Activated CD4-positive, alpha-beta T cell treated with anti-CD3 and anti-CD28 coated beads, Interleukin-2, amount 10 ng/mL, durations not matched to agents 24 days and 14 days (primary cell): ENCODE measurements around the gene ETNPPL. TPM values are rescaled to one million over a fixed set of nuclear protein-coding genes. Genes with fewer than 3 reads are reported as not detected.

Experiments used
- DNase-seq: peaks from one replicate; pipeline ENCODE4 v3.0.0; 2022
- H3K27ac Mint-ChIP-seq: one replicate; pipeline ENCODE4 v1.8.0; 2022; ENCODE audit warnings: mild to moderate bottlenecking, mixed read lengths
- H3K27me3 Mint-ChIP-seq: one replicate; pipeline ENCODE4 v1.8.0; 2022; ENCODE audit warnings: mixed read lengths
- H3K36me3 Mint-ChIP-seq: one replicate; pipeline ENCODE4 v1.8.0; 2022; ENCODE audit warnings: low read depth, mild to moderate bottlenecking, mixed read lengths
- H3K4me1 Mint-ChIP-seq: one replicate; pipeline ENCODE4 v1.8.0; 2021; ENCODE audit warnings: mixed read lengths
- H3K4me3 Mint-ChIP-seq: one replicate; pipeline ENCODE4 v1.8.0; 2022; ENCODE audit warnings: mild to moderate bottlenecking, moderate library complexity, mixed read lengths
- H3K9me3 Mint-ChIP-seq: one replicate; pipeline ENCODE4 v1.8.0; 2021; ENCODE audit warnings: mixed read lengths
- intact Hi-C: fragments of 100-400 bp; cut with micrococcal nuclease; formaldehyde crosslinking; loops from one replicate; pipeline ENCODE4 v1.15.1; 2023
- total RNA-seq: library from RNA; stranded (reverse); gene quantifications from 2 replicates; pipeline ENCODE4 v1.2.3, GENCODE V29; 2022

The ETNPPL gene
- total RNA-seq = not detected in 2 replicates

DNA sequence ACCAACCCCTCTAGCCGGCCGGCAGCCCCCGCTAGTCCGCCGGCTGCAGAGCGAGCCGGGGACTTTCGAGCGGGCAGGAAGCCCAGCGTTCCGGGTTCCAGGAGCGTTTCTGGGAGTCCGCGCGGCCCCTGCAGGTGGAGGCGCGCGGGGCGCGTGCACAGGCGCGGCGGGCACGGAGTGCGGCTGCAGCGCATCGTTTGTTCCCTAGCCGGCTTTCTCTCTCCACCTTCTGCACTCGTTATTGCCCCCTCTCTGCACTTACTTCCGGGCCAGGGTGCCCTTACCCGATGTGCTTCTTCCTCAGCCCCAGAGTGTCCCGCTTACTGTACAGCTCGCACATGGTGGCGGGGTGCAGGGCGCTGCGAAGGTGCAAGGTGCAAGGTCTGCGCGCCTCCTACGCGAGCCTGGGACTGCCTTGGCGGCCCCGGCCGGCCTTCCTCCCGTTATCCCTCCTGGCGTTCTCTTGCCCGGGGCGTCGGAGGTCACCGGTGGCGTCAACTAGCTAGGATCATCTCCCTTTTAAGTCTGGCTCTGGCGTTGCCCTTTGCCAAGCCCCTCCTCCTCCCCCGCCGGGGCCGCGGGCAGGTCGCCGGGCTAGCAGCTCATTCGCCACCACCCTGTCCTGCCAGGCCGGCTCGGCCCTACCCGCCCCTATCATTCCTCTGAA is at the start of gene ETNPPL:
Gene ETNPPL, minus strand, starts transcription at position 495 of the 667 bp plus-strand sequence. Its CDS starts 155 bp downstream, at position 340.
- Mint-ChIP-seq H3K4me3 (peak within 1 kb of the TSS; percentile 87), H3K36me3 (no peaks in the 10 kb centered on the region), H3K27ac (peak within 1 kb of the TSS; percentile 10), H3K27me3 (peaks cover 53% of the 10 kb centered on the region), H3K4me1 (peaks cover 11% of the 10 kb centered on the region), H3K9me3 (no peaks in the 10 kb centered on the region)
- peak; percentile 71 for DNase-seq
- intact Hi-C loops = no loop called here

DNA sequence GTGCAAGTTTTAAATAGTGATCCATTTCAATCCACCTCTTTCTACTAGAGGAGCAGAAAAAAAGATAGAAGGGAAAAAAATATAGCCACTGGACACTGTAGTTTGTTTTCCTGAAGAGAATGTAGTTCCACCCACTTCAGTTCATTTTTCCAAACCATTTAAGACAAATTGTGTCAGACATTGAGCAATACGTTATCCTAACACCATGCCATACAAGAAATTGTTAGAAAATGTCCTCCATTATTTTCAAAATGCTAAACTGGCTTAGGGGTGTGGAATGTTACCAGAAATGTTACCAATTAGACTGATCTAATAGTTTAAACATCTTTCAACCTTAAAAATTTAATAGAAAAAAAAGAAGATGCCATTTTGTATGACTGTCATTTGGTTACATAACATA is 48.6 kb upstream of the ETNPPL start:
- DNase-seq = no peak
- H3K4me1 Mint-ChIP-seq = no peaks in the 10 kb centered on the region
- H3K4me3 Mint-ChIP-seq = no peak overlapping the region
- H3K27me3 Mint-ChIP-seq = peaks cover 37% of the 10 kb centered on the region
- no peaks in the 10 kb centered on the region for H3K36me3 Mint-ChIP-seq
- no peak overlapping the region for H3K27ac Mint-ChIP-seq
- intact Hi-C loops = no loop called here
- H3K9me3 Mint-ChIP-seq = no peaks in the 10 kb centered on the region

GRCh38 chr4:108810087-108810486 is 47.2 kb upstream of the ETNPPL start:
- H3K4me3 Mint-ChIP-seq = no peak overlapping the region
- H3K27ac Mint-ChIP-seq = no peak overlapping the region
- peaks cover 32% of the 10 kb centered on the region for H3K27me3 Mint-ChIP-seq
- H3K4me1 Mint-ChIP-seq = no peaks in the 10 kb centered on the region
- no peaks in the 10 kb centered on the region for H3K36me3 Mint-ChIP-seq
- intact Hi-C loops = no loop called here
- DNase-seq = no peak
- no peaks in the 10 kb centered on the region for H3K9me3 Mint-ChIP-seq

- intact Hi-C loops = no loop called here
- Mint-ChIP-seq H3K4me1 (no peaks in the 10 kb centered on the region), H3K27me3 (peaks cover 6% of the 10 kb centered on the region)
Measured at GRCh38 chr4:108804648-108805273, 41.9 kb upstream of the ETNPPL start.

GRCh38 chr4:108799306-108799705 is 36.5 kb upstream of the ETNPPL start:
- no peak overlapping the region for H3K27ac Mint-ChIP-seq
- H3K4me3 Mint-ChIP-seq = no peak overlapping the region
- no peaks in the 10 kb centered on the region for H3K36me3 Mint-ChIP-seq
- DNase-seq = no peak
- peaks cover 2% of the 10 kb centered on the region for H3K27me3 Mint-ChIP-seq
- H3K9me3 Mint-ChIP-seq = no peaks in the 10 kb centered on the region
- no peaks in the 10 kb centered on the region for H3K4me1 Mint-ChIP-seq
- intact Hi-C loops = no loop called here

More at GRCh38 chr4:108804648-108805273, 41.9 kb upstream of the ETNPPL start:
- Mint-ChIP-seq H3K27ac (no peak overlapping the region), H3K4me3 (no peak overlapping the region), H3K36me3 (no peaks in the 10 kb centered on the region), H3K9me3 (no peaks in the 10 kb centered on the region)
- DNase-seq = no peak

DNA sequence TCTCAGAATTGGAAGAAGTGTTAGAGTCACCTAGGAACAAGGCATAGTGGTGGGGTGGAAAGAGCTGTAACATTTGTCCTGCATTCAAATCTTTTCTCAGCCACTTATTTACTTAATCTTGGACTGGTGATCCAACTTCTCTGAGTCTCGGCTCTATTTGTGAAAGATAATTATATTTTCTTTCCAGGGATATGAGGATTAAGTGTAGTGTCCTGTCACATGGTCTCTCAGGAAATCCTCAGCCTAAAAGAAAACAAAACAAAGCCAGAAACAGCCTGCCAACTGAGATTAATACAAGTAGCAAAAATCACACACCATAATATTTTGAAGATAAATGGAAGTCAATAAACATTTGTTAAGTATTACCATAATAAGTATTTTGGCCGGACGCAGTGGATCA is 33.3 kb upstream of the ETNPPL start:
- H3K27me3 Mint-ChIP-seq = peaks cover 3% of the 10 kb centered on the region
- H3K4me3 Mint-ChIP-seq = no peak overlapping the region
- no peaks in the 10 kb centered on the region for H3K36me3 Mint-ChIP-seq
- no peak for DNase-seq
- H3K4me1 Mint-ChIP-seq = no peaks in the 10 kb centered on the region
- intact Hi-C loops = no loop called here
- H3K9me3 Mint-ChIP-seq = no peaks in the 10 kb centered on the region
- H3K27ac Mint-ChIP-seq = no peak overlapping the region

DNA sequence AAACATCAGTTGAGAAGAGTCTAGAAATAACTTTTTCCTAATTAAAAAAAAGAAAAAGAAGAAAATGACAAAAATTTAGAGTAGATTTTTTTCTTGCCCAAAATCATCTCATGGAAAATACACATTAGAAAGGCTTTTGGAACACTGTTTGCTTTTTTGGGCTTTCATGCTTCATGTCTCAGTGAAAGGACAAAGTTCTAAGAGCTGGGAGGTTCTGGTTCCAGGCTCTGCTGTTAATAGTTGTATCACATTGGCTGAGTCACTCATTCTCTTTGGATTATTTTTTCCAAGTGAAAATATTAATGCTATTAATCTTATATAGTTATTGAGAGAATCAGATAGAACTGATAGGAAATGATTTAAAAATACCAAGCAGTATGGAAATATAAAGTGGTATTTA is 32.9 kb upstream of the ETNPPL start:
- Mint-ChIP-seq H3K9me3 (no peaks in the 10 kb centered on the region), H3K27me3 (peaks cover 5% of the 10 kb centered on the region), H3K4me1 (no peaks in the 10 kb centered on the region), H3K36me3 (no peaks in the 10 kb centered on the region), H3K4me3 (no peak overlapping the region), H3K27ac (no peak overlapping the region)
- intact Hi-C loops = no loop called here
- DNase-seq = no peak

- Mint-ChIP-seq H3K27ac (no peak overlapping the region), H3K27me3 (peaks cover 5% of the 10 kb centered on the region), H3K4me1 (no peaks in the 10 kb centered on the region), H3K36me3 (no peaks in the 10 kb centered on the region), H3K9me3 (no peaks in the 10 kb centered on the region), H3K4me3 (no peak overlapping the region)
- no peak for DNase-seq
- intact Hi-C loops = no loop called here
Measured at GRCh38 chr4:108794136-108794535, 31.3 kb upstream of the ETNPPL start.

GRCh38 chr4:108793415-108793814 is 30.6 kb upstream of the ETNPPL start:
- H3K27me3 Mint-ChIP-seq = peaks cover 4% of the 10 kb centered on the region
- H3K4me1 Mint-ChIP-seq = no peaks in the 10 kb centered on the region
- H3K4me3 Mint-ChIP-seq = no peak overlapping the region
- H3K9me3 Mint-ChIP-seq = no peaks in the 10 kb centered on the region
- H3K27ac Mint-ChIP-seq = no peak overlapping the region
- intact Hi-C loops = no loop called here
- no peak for DNase-seq
- no peaks in the 10 kb centered on the region for H3K36me3 Mint-ChIP-seq

DNA sequence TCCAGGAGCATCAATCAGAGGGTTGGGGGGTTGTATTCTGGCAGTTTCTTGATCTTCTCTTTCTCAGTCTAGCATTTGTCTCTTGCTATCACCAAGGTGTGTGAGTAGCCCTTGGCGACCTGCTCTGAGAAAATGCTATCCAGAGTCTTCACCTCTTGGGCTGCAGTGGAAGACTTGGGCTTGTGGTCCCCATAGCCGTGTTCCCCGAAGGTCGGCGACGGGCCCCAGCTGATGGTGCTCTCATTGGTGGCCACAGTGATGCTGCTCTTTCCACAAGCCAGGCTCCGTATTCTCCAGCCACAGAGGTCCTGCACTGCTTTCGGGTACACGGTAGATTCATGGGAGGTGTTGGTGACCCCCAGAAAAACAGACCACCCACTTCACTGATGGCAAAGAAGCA is 25.9 kb upstream of the ETNPPL start:
- H3K27ac Mint-ChIP-seq = no peak overlapping the region
- DNase-seq = no peak
- H3K9me3 Mint-ChIP-seq = no peaks in the 10 kb centered on the region
- peaks cover 2% of the 10 kb centered on the region for H3K27me3 Mint-ChIP-seq
- no peak overlapping the region for H3K4me3 Mint-ChIP-seq
- intact Hi-C loops = no loop called here
- H3K4me1 Mint-ChIP-seq = no peaks in the 10 kb centered on the region
- no peaks in the 10 kb centered on the region for H3K36me3 Mint-ChIP-seq

DNA sequence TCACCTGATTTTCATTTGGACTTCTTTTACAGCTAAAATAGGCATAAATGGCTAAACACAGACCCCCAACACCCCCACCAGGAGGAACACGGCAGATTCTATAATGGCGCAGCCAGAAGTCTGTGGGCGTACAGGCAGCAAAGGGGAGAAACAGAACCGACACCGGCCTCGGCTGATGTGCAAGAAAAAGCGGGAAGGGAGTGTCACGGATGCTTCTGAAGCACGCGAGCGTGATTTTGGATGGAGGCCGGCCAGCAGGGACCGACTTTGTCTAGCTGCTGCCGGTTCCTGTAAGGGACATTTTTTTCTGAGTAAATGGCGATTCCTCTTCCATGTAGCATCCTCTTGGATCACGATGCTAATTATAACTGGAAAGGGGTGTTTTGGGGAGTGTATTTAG is 24.9 kb upstream of the ETNPPL start:
- intact Hi-C loops = no loop called here
- Mint-ChIP-seq H3K9me3 (no peaks in the 10 kb centered on the region), H3K27me3 (peaks cover 2% of the 10 kb centered on the region), H3K36me3 (no peaks in the 10 kb centered on the region), H3K27ac (no peak overlapping the region), H3K4me1 (no peaks in the 10 kb centered on the region), H3K4me3 (no peak overlapping the region)
- DNase-seq = no peak

- intact Hi-C loops = no loop called here
- H3K36me3 Mint-ChIP-seq = no peaks in the 10 kb centered on the region
- no peak for DNase-seq
- H3K4me1 Mint-ChIP-seq = no peaks in the 10 kb centered on the region
- no peak overlapping the region for H3K4me3 Mint-ChIP-seq
- H3K9me3 Mint-ChIP-seq = no peaks in the 10 kb centered on the region
- no peak overlapping the region for H3K27ac Mint-ChIP-seq
- H3K27me3 Mint-ChIP-seq = peaks cover 2% of the 10 kb centered on the region
Measured at GRCh38 chr4:108787106-108787505, 24.3 kb upstream of the ETNPPL start.

GRCh38 chr4:108786351-108786750 is 23.5 kb upstream of the ETNPPL start:
- Mint-ChIP-seq H3K36me3 (no peaks in the 10 kb centered on the region), H3K9me3 (no peaks in the 10 kb centered on the region)
- intact Hi-C loops = no loop called here

DNA sequence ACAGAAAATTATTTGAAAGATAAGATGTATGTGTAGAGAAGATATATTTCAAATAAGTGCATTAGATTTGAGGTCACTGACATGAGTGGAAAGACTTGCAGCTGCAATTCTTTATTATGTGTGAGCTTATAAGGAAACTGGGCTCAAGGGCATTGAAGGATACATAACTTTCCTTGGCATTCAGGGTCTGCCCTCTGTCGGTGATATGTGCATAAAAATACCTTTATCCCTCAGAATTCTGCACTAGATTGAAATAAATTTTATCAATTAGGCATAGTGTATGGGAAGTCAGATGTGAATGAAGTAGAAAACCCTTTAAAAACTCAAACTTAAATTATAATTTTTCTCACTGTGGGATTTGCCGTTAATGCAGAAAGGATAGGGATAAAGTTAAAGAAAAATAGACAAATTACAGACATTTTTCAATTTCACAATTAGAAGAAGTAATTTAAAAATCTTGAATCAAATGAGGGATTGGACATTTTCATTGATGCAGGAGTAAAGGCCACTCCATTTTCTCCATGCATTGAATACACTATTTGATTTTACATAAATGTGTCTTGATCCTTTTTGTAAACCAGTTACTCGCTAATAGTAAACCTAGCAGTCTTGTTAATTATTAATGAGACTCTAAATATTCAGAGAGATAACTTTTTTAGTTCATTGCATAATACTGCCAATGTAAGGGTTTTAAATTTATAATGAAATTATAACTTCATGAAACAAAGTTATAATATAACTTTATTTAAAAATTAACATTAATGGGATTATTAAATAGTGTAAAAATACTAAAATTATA is 21.0 kb upstream of the ETNPPL start:
- Mint-ChIP-seq H3K27ac (no peak overlapping the region), H3K27me3 (peaks cover 5% of the 10 kb centered on the region), H3K4me1 (no peaks in the 10 kb centered on the region), H3K9me3 (no peaks in the 10 kb centered on the region), H3K36me3 (no peaks in the 10 kb centered on the region), H3K4me3 (no peak overlapping the region)
- DNase-seq = no peak
- intact Hi-C loops = no loop called here

More at GRCh38 chr4:108786351-108786750, 23.5 kb upstream of the ETNPPL start:
- Mint-ChIP-seq H3K27me3 (peaks cover 2% of the 10 kb centered on the region), H3K4me3 (no peak overlapping the region), H3K4me1 (no peaks in the 10 kb centered on the region), H3K27ac (no peak overlapping the region)
- DNase-seq = no peak
